Activated CD4-positive, alpha-beta T cell treated with anti-CD3 and anti-CD28 coated beads for 4 hours (primary cell): Measurements from ENCODE around the gene HNRNPDL.

Source experiments
- DNase-seq, 2 donors: peaks; one replicate each; pipeline ENCODE4 v3.0.0-alpha.2; 2020

The HNRNPDL gene

DNA sequence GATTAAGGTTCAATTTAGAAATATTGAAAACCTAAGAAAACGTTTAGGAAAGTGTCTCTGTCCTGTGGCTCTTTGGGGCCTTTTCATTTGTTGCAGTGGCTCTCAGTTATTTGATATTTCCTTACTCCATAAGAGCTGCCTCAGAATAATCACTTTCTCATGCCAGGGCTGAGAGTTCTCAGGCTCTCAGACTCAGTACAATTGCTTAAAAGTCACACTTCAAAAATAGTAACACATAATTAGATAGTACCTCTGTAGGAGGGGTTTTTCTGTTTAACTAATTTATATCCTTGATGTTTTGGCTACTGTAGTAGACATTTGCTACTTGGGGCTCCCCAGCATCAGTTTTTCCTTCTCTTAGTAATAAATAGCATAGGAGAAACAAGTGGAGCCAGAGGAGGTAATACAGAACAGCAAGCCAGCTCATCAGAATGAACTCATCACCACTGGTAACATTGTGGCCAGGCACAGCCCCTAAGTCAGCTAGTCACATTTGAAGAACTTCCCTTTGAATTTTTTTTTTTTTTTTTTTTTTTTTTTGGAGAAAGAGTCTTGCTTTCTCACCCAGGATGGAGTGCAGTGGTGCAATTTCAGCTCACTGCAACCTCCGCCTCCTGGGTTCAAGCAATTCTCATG is 48.5 kb downstream of the HNRNPDL start:
- DNase-seq: no peak

DNA sequence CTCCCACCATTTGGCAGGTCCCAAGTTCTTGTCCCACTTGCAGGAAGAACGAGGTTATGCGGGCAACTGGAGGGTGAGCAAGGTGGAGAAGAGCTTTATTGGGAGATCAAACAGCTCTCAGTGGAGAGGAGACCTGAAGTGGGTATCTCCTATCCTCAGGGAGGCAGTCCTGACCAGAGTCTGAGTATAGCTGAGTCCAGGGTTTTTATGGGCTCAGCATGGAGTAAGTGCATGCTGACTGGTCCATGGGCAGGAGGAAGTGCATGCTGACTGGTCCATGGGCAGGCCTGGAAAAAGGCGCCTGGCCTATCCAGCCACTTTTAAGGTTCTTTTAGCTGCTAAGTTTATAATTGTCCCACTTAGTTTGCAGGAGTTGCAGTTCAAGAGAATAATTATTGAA is 49.0 kb downstream of the HNRNPDL start:
- DNase-seq: no peak

DNA sequence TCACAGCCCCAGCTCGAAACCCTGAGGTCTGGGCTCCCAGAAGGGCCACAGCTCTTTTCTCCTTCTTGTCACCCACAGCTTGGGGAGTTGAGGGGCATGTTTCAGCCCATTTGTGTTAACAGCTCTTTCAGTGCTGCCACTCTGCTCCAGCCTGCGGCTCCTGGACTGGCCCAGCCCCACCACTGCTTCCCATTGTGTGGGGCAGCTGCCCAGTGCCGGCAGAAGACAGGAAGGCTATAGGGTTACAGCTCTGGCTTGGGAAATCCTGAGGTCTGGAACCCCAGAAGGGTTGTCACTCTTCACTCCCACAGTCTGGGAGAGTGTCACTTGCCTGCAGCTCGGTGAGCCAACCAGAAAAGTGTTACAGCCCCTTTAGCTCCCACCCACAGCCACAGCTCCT is 49.4 kb downstream of the HNRNPDL start:
- no peak for DNase-seq

DNA sequence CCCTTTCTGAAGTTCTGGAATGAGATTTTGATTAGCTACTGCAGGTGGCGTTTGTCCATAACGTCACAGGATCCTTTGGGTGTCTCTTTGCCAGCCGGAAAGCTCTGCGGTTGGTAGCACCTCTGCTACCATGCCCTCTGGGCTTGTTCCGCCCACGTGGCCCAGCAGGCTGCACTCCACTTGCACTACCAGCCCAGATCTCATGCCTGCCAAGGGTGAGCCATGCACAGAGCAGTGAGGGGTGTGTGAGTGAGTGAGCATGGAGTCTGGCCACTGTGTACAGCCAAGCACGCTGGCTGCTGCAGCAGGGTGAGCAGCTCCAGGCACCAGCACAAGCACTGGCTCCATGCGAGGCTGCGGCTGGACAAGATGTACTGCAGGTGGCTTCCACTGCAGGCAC is 49.9 kb downstream of the HNRNPDL start:
- DNase-seq: no peak

DNA sequence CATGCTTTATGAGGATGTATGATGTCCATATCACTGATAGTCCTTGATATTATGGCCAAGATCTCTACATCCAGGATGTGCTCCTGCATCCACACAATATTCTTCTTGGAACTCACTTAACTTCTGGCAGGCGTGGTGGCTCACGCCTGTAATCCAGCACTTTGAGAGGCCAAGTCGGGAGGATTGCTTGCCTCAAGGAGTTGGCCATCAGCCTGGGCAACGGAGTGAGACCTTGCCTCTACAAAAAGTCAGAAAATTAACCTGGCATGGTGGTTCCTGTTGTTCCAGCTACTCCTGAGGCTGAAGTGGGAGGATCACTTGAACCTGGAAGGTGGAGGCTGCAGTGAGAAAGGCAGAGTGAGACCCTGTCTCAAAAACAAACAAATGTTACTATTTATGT is 54.2 kb downstream of the HNRNPDL start:
- DNase-seq: no peak

DNA sequence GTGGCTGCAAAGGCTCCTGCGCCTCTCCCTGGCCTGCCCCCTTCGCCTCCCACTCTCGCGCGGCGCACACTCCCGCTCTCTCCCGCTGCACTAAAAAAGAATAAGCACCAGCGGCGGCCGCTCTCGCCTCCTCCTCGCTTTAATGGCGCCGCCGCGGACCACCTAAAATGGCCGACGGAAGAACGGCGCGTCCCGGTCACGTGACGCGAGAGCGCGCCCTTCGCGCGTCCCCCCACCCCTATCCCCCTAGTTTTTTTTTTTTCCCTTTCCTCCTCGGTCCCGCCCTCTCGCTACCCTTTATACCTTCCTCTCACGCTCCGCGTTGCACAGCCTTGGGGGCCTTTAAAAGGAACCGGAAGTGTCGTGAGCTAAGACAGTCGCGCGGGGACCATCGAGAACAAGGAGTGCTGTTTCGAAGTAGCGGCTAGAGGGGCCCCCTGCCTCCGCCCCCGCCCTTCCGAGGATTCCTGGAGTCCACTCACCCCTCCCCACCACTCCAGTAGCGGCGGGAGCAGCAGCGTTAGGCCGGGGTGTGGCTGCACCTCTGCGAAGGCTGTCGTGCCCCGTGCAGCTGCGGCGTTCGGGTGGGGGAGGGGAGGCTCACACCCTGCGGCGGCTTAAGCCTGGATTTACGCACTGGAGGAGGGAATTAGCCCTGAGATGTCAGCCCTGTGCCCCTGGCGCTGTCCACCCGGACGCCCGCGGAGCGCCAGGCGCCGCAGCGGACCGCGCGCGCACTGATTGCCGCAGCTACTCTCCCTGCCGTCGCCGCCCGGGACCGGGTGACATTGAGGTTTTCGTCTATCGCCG is 56.2 kb downstream of the HNRNPDL start, which contains the start of gene HNRNPD:
HNRNPD (minus strand) TSS at position 176 of the 810 bp plus-strand sequence. CDS start 313 bp downstream, outside the sequence.
- peak; percentile 89 to 91 for DNase-seq

DNA sequence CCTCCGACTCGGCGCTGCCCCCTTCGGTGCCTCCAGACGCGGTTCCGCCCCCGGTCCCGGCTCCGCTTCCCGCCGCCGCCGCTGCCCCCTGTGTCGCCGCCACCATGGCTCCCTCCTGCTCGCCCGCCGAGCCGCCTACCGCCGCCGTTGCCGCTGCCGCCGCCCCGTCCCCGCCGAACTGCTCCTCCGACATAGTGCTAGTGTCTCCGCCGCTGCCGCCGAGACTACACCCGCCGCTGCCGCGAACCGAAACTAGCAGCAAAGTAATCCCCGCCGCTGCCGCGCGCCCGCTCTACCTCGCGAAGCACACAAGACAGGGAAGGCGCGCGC is 56.8 kb downstream of the HNRNPDL start:
- DNase-seq: no peak
